Coronary artery (tissue), 2 donors: Measurements from ENCODE around the gene SMARCC1.
"Not testable (repeated sequence)": the region's sequence is repeated elsewhere in the genome, so short reads cannot be mapped to it uniquely, and the experiment has no call there.

ENCODE experiments used
- DNase-seq: peaks from one replicate; pipeline ENCODE4 v3.0.0-alpha.2; 2017; ENCODE audit warnings: low spot score
- H3K27ac ChIP-seq, 2 donors: fragments of 200-600 bp; sonication (generic); one replicate each; pipeline ENCODE4 v1.5.1; 2016 to 2019
- H3K4me3 ChIP-seq: fragments of 200-600 bp; sonication (generic); 2 replicates; pipeline ENCODE4 v1.5.1; 2016; ENCODE audit warnings: mild to moderate bottlenecking, moderate library complexity
- CTCF ChIP-seq: fragments of 200-600 bp; sonication (generic); IDR thresholded peaks from one replicate; pipeline ENCODE4 v1.5.1; 2019; ENCODE audit warnings: antibody characterized with exemption

The SMARCC1 gene

GRCh38 chr3:47746264-47746663 is 35.4 kb downstream of the SMARCC1 start:
- DNase-seq: no peak
- no peak for TF ChIP-seq CTCF

GRCh38 chr3:47743855-47744254 is 37.8 kb downstream of the SMARCC1 start:
- H3K4me3 ChIP-seq: no peak overlapping the region
- no peak for DNase-seq
- no peak overlapping the region for H3K27ac ChIP-seq
- TF ChIP-seq CTCF: no peak

More at GRCh38 chr3:47746264-47746663, 35.4 kb downstream of the SMARCC1 start:
- Histone ChIP-seq H3K4me3 (no peak overlapping the region), H3K27ac (no peak overlapping the region)

GRCh38 chr3:47743352-47743751 is 38.3 kb downstream of the SMARCC1 start:
- DNase-seq, H3K27ac ChIP-seq, H3K4me3 ChIP-seq: not testable (repeated sequence)

- TF ChIP-seq CTCF: no peak
- DNase-seq: no peak
- no peak overlapping the region for H3K4me3 ChIP-seq
- H3K27ac ChIP-seq: no peak overlapping the region
These were observed 39.8 kb downstream of the SMARCC1 start for GRCh38 chr3:47741925-47742324.

- H3K27ac ChIP-seq: no peak overlapping the region
- DNase-seq: no peak
- H3K4me3 ChIP-seq: no peak overlapping the region
- no peak for TF ChIP-seq CTCF
These were observed 49.5 kb downstream of the SMARCC1 start for GRCh38 chr3:47732143-47732542.

- no peak for TF ChIP-seq CTCF
- DNase-seq: no peak
These were observed 50.6 kb downstream of the SMARCC1 start for GRCh38 chr3:47731061-47731460.

GRCh38 chr3:47722859-47723258 is 58.8 kb downstream of the SMARCC1 start:
- no peak overlapping the region for H3K27ac ChIP-seq
- no peak for DNase-seq
- no peak for TF ChIP-seq CTCF
- H3K4me3 ChIP-seq: no peak overlapping the region

More at GRCh38 chr3:47731061-47731460, 50.6 kb downstream of the SMARCC1 start:
- no peak overlapping the region for H3K27ac ChIP-seq
- H3K4me3 ChIP-seq: no peak overlapping the region

GRCh38 chr3:47717448-47717847 is 64.2 kb downstream of the SMARCC1 start:
- H3K4me3 ChIP-seq, H3K27ac ChIP-seq, DNase-seq: not testable (repeated sequence)
